Muscle of leg (tissue), 11 donors: ENCODE data around the gene MYOT. TPM values are rescaled to one million over a fixed set of nuclear protein-coding genes. Genes with fewer than 3 reads are reported as not detected.
A peak's percentile ranks its signal among the peaks of the same experiment; 100 is the strongest.
"Not testable (repeated sequence)": the region's sequence is repeated elsewhere in the genome, so short reads cannot be mapped to it uniquely, and the experiment has no call there.

ENCODE experiments used
- DNase-seq: peaks from one replicate; pipeline ENCODE4 v3.0.0; 2013
- H3K27ac ChIP-seq: one replicate; pipeline ENCODE4 v1.5.1; 2013; ENCODE audit warnings: mild to moderate bottlenecking, low read length, control low read depth
- H3K27me3 ChIP-seq: one replicate; pipeline ENCODE4 v1.6.1; 2013; ENCODE audit warnings: low read length; ENCODE audit not compliant: control insufficient read depth, insufficient read depth
- H3K36me3 ChIP-seq: one replicate; pipeline ENCODE4 v1.6.1; 2013; ENCODE audit warnings: low read length; ENCODE audit not compliant: control insufficient read depth, insufficient read depth
- H3K4me1 ChIP-seq: one replicate; pipeline ENCODE4 v1.6.1; 2013; ENCODE audit warnings: low read length; ENCODE audit not compliant: control insufficient read depth, insufficient read depth
- H3K4me3 ChIP-seq: one replicate; pipeline ENCODE4 v1.5.1; 2013; ENCODE audit warnings: low read length, control low read depth
- H3K9me3 ChIP-seq: replicated peaks from 2 replicates; pipeline ENCODE4 v1.6.1; 2013; ENCODE audit warnings: low read depth, low read length; ENCODE audit not compliant: control insufficient read depth
- WGBS: methylation state at CpG from one replicate; pipeline ENCODE4 v1.1.5; 2013; ENCODE audit warnings: missing lambda C conversion rate; ENCODE audit not compliant: insufficient coverage; 5-methylcytosine and 5-hydroxymethylcytosine counted together
- polyA plus RNA-seq, 8 donors: library from polyadenylated mRNA; unstranded; fragments of 120-200 nt; gene quantifications; one replicate each; pipeline versions ENCODE4 v1.2.1 to v1.2.3, GENCODE V29; 2013; ENCODE audit warnings: inconsistent platforms in 1 of 8, low replicate concordance in 1 of 8; ENCODE audit not compliant: insufficient read length in 8 of 8, insufficient read depth in 1 of 8
- total RNA-seq: library from RNA; stranded (reverse); fragments of 120-200 nt; gene quantifications from one replicate; pipeline ENCODE4 v1.2.4, GENCODE V29; 2013

Gene MYOT
- total and polyA plus RNA-seq, 9 donors = 125 to 257 (median 213) TPM

DNA sequence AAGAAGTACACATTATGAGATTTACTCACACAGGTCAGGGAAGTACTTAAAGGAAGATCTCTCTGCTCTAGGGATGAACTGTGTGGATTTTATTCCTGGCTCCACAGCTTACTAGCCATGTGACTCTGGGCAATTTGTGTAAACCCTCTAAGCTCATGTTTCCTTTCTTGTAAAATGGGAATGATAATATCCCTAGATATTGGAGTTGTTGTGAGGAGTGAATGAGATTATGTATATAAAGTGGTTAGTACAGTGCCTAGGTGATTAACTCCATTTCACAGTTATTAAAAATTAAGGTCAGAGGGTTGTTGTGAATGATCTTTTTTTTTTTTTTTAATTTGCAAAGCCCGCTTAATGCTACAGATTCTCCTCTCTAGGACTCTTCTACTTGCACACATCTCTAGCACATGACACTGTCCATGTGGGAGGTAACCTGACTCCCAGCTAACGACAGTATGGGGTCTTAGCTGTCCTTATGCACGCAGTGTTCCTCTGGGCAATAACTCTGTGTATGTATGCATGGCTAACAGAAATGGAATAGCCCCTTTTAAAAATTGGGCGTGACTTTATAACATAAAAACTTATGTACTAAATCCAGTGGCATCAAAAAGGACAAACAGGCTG is 23.9 kb upstream of the MYOT start:
- Histone ChIP-seq H3K36me3 (no peaks in the 10 kb centered on the region), H3K4me3 (no peak overlapping the region), H3K27me3 (no peaks in the 10 kb centered on the region), H3K4me1 (peaks cover 12% of the 10 kb centered on the region), H3K9me3 (no peaks in the 10 kb centered on the region), H3K27ac (peak overlapping the region; percentile 65)
- DNase-seq = peak; percentile 56
- WGBS = no CpG with 5 or more reads among the region's 4 CpGs

GRCh38 chr5:137845472-137845871 is 22.2 kb upstream of the MYOT start:
- Histone ChIP-seq H3K36me3 (no peaks in the 10 kb centered on the region), H3K4me1 (peaks cover 12% of the 10 kb centered on the region), H3K9me3 (no peaks in the 10 kb centered on the region), H3K27ac (peak overlapping the region; percentile 67), H3K27me3 (no peaks in the 10 kb centered on the region), H3K4me3 (no peak overlapping the region)
- DNase-seq = peak; percentile 68

DNA sequence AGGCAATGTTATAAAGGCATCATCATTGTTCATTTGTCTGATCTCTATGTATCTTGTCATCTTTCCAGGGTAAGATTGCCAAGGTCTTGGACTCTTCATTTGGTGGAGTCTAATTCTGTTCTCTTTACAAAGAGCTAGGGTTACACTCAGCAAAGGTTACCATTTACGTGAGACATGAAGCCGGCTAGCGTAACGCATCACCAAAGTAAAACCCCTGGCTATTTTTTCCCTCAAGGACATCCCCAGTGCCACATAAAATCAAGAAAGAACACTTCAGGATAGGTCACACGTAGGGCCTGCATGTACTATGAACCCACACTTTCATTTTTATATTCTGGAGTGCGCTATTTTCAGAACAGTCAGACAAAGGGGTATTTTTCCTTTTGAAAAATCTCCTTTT is 20.0 kb upstream of the MYOT start:
- peaks cover 12% of the 10 kb centered on the region for H3K4me1 ChIP-seq
- H3K36me3 ChIP-seq = no peaks in the 10 kb centered on the region
- peak overlapping the region; percentile 59 for H3K27ac ChIP-seq
- DNase-seq = peak; percentile 41
- no peak overlapping the region for H3K4me3 ChIP-seq
- H3K9me3 ChIP-seq = no peaks in the 10 kb centered on the region
- no peaks in the 10 kb centered on the region for H3K27me3 ChIP-seq
- 73% methylated on average over 3 of the region's 6 CpGs for WGBS

DNA sequence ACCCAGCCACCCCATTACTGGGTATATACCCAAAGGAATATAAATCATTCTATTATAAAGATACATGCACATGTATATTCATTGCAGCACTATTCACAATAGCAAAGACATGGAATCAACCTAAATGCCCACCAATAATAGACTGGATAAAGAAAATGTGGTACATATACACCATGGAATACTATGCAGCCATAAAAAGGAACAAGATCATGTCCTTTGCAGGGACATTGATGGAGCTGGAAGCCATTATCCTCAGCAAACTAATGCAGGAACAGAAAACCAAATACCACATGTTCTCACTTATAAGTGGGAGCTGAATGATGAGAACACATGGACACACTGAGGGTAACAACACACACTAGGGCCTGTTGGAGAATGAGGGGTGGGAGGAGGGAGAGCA is 14.5 kb upstream of the MYOT start:
- not testable (repeated sequence) for DNase-seq

DNA sequence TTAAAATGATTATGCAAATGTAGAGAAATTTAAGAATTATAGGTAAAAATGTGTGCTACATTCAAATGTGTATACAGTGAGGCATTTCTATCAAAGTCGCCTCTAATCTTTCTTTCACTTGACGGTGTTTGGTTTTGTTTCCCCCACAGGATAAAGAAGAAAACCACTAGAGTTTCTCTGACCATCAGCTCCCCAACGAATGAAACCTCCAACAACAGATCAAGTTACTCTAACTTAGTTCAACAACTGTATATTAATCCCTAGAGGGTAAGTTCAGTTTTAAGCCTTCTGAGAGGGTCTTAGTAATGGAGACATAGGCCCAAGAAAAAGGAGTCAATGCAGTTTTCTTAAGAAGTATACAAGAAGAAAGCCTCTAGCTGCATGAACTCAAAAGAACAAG is 11.5 kb upstream of the MYOT start:
- Histone ChIP-seq H3K4me3 (no peak overlapping the region), H3K27ac (peak overlapping the region; percentile 62), H3K27me3 (no peaks in the 10 kb centered on the region), H3K36me3 (no peaks in the 10 kb centered on the region), H3K4me1 (peaks cover 5% of the 10 kb centered on the region), H3K9me3 (no peaks in the 10 kb centered on the region)
- DNase-seq = no peak
- WGBS = no CpG with 5 or more reads among the region's 3 CpGs

More for the DNA sequence above, 14.5 kb upstream of the MYOT start:
- H3K4me3 ChIP-seq, H3K27me3 ChIP-seq, H3K4me1 ChIP-seq, H3K36me3 ChIP-seq, H3K9me3 ChIP-seq, H3K27ac ChIP-seq: not testable (repeated sequence)

DNA sequence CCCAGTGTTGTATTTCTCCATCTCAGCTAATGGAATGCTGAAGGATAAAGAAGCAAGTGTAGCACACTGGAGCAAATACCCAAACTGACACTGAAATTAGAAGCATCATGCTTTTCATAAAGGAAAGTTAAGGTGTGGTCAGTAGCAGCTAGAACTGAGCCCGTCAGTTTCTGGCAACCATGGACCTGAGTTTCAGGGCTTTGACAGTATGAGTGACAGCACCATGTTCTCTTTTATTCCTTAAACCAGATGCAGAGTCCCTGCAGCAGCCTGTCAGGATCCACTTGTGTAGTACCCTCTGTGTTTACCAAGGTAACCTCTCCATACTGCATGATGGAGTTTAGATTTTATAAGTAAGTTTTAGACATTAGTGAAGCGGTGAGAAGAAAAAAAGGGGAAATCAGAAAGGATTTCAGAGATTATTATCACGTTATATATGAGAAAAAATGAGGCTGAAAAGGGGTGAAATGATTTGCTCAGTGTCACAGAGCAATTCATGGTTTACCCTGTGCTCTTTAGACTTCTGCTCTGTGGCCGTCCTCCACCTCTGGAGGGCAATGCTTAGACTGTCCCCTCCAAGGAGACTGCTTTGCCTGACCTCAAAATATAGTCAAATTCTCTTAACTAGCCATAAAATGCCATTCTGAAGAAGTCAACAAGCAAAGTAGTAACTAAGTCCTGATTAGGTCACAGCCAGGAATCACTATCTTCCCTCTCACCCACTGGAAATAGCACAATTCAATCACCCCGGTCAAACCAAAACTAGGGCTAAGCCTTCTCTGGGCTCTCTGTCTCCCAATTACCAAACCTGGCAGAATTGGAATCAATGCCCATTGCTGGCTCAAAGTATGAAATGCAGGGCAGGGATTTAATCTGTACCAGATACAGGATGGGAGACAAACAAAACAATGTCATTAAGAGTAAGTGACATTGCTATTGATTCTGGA is 10.5 kb upstream of the MYOT start:
- WGBS = 66% methylated on average over 3 of the region's 5 CpGs
- Histone ChIP-seq H3K4me3 (no peak overlapping the region), H3K27ac (peak overlapping the region; percentile 29), H3K4me1 (peaks cover 5% of the 10 kb centered on the region), H3K27me3 (no peaks in the 10 kb centered on the region), H3K36me3 (no peaks in the 10 kb centered on the region), H3K9me3 (no peaks in the 10 kb centered on the region)
- peak; percentile 51 for DNase-seq

DNA sequence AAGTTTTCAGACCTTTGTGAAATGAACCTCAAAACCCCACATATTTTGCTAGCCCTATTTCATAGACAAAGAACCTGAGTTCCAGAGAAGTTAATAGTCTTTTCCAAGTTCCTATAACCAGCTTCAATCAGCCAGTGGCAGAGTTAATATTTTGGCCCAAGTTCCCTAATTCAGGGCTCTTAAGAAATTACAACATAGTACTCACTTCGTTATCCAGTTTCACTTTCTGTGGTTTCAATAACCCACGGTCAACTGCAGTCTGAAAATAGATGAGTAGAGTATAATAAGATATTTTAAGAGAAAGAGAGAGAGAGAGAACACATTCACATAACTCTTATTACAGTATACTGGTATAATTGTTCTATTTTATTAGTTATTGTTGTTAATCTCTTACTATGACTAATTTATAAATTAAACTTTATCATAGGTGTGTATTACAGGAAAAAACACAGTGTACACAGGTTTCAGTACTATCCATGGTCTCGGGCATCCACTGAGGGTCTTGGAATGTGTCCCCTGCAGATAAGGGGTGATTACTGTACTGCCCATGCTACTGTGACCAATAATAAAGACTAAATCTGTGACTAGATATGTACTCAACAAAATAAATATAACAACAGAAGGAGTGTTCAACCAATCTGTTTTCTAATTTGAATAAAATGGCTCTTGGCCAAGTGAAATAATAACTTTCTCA is 9.3 kb upstream of the MYOT start:
- no CpG with 5 or more reads among the region's 3 CpGs for WGBS
- H3K36me3 ChIP-seq = no peaks in the 10 kb centered on the region
- no peak overlapping the region for H3K4me3 ChIP-seq
- no peaks in the 10 kb centered on the region for H3K27me3 ChIP-seq
- peak overlapping the region; percentile 44 for H3K27ac ChIP-seq
- no peaks in the 10 kb centered on the region for H3K9me3 ChIP-seq
- DNase-seq = peak; percentile 47
- peaks cover 5% of the 10 kb centered on the region for H3K4me1 ChIP-seq

GRCh38 chr5:137858954-137859353 is 8.7 kb upstream of the MYOT start:
- H3K4me1 ChIP-seq = peaks cover 5% of the 10 kb centered on the region
- H3K9me3 ChIP-seq = no peaks in the 10 kb centered on the region
- H3K27ac ChIP-seq = no peak overlapping the region
- no peak for DNase-seq
- H3K27me3 ChIP-seq = no peaks in the 10 kb centered on the region
- WGBS = 72% methylated on average over 2 of the region's 5 CpGs
- H3K4me3 ChIP-seq = no peak overlapping the region
- H3K36me3 ChIP-seq = no peaks in the 10 kb centered on the region

GRCh38 chr5:137862251-137862650 is 5.4 kb upstream of the MYOT start:
- H3K4me1 ChIP-seq = peaks cover 4% of the 10 kb centered on the region
- no peak overlapping the region for H3K27ac ChIP-seq

GRCh38 chr5:137863653-137864052 is 4.0 kb upstream of the MYOT start:
- not testable (repeated sequence) for DNase-seq, H3K4me3 ChIP-seq, H3K4me1 ChIP-seq, H3K27me3 ChIP-seq, H3K36me3 ChIP-seq, H3K27ac ChIP-seq, H3K9me3 ChIP-seq
- 96% methylated on average over 4 of the region's 6 CpGs for WGBS

More at GRCh38 chr5:137862251-137862650, 5.4 kb upstream of the MYOT start:
- no peak for DNase-seq
- H3K4me3 ChIP-seq = no peak overlapping the region
- H3K9me3 ChIP-seq = no peaks in the 10 kb centered on the region
- WGBS = no CpG with 5 or more reads among the region's 3 CpGs
- no peaks in the 10 kb centered on the region for H3K27me3 ChIP-seq
- no peaks in the 10 kb centered on the region for H3K36me3 ChIP-seq
